ENCODE results near the gene C11orf54.

C11orf54 gene

GRCh38 chr11:93756748-93757147 is 15.3 kb downstream of the C11orf54 start (continued):
- TF ChIP-seq ZC3H10 (CRISPR knock-in tag; IDR thresholded peaks at IDR 0.05): no peak
- TF ChIP-seq ZNF565 (CRISPR knock-in tag; conservative IDR thresholded peaks at IDR 0.05; ENCODE audit: low read depth): no peak
- no peak for TF ChIP-seq ZFP30 (CRISPR knock-in tag; IDR thresholded peaks at IDR 0.05)
- TF ChIP-seq ESRRG (CRISPR knock-in tag; IDR thresholded peaks at IDR 0.05): no peak
- no peak for TF ChIP-seq TCF4 (CRISPR knock-in tag; IDR thresholded peaks at IDR 0.05; ENCODE audit: borderline replicate concordance)
- TF ChIP-seq ISL1 (CRISPR knock-in tag; IDR thresholded peaks at IDR 0.05): no peak
- TF ChIP-seq TOX (CRISPR knock-in tag; IDR thresholded peaks at IDR 0.05; ENCODE audit: borderline replicate concordance): no peak
- TF ChIP-seq GLIS3 (CRISPR knock-in tag; IDR thresholded peaks at IDR 0.05): no peak
- TF ChIP-seq RARB (CRISPR knock-in tag; IDR thresholded peaks at IDR 0.05): no peak
- no peak for TF ChIP-seq ZFP3 (CRISPR knock-in tag; IDR thresholded peaks at IDR 0.05)
- TF ChIP-seq CSDC2 (CRISPR knock-in tag; IDR thresholded peaks at IDR 0.05): no peak

GRCh38 chr11:93757301-93757700 is 15.8 kb downstream of the C11orf54 start:
- TF ChIP-seq ZNF565 (CRISPR knock-in tag; conservative IDR thresholded peaks at IDR 0.05; ENCODE audit: low read depth) (no peak), ZC3H10 (CRISPR knock-in tag; IDR thresholded peaks at IDR 0.05) (no peak), OSR1 (CRISPR knock-in tag; IDR thresholded peaks at IDR 0.05) (no peak), GLIS3 (CRISPR knock-in tag; IDR thresholded peaks at IDR 0.05) (no peak), PPARA (CRISPR knock-in tag; IDR thresholded peaks at IDR 0.05; ENCODE audit: borderline replicate concordance) (no peak), TSHZ2 (CRISPR knock-in tag; IDR thresholded peaks at IDR 0.05) (no peak), CSDC2 (CRISPR knock-in tag; IDR thresholded peaks at IDR 0.05) (no peak), CREB5 (CRISPR knock-in tag; IDR thresholded peaks at IDR 0.05; ENCODE audit: low read depth) (no peak), POU6F1 (CRISPR knock-in tag; IDR thresholded peaks at IDR 0.05; ENCODE audit: borderline replicate concordance, low read depth) (no peak), PATZ1 (CRISPR knock-in tag; IDR thresholded peaks at IDR 0.05; ENCODE audit: borderline replicate concordance) (no peak), ZNF8 (CRISPR knock-in tag; IDR thresholded peaks at IDR 0.05) (no peak), BACH2 (CRISPR knock-in tag; IDR thresholded peaks at IDR 0.05; ENCODE audit: borderline replicate concordance) (no peak), ARNTL (CRISPR knock-in tag; IDR thresholded peaks at IDR 0.05; ENCODE audit: borderline replicate concordance, low read depth) (no peak), ISL1 (CRISPR knock-in tag; IDR thresholded peaks at IDR 0.05) (no peak), ZNF70 (CRISPR knock-in tag; IDR thresholded peaks at IDR 0.05) (no peak), ESRRG (CRISPR knock-in tag; IDR thresholded peaks at IDR 0.05) (no peak), SNAI2 (CRISPR knock-in tag; IDR thresholded peaks at IDR 0.05) (no peak)
- ATAC-seq: no peak

GRCh38 chr11:93757924-93758865 is 16.7 kb downstream of the C11orf54 start:
- TF ChIP-seq POU6F1 (CRISPR knock-in tag; IDR thresholded peaks at IDR 0.05; ENCODE audit: borderline replicate concordance, low read depth) (no peak), ZC3H10 (CRISPR knock-in tag; IDR thresholded peaks at IDR 0.05) (no peak), CREB5 (CRISPR knock-in tag; IDR thresholded peaks at IDR 0.05; ENCODE audit: low read depth) (no peak), ISL1 (CRISPR knock-in tag; IDR thresholded peaks at IDR 0.05) (no peak), TCF4 (CRISPR knock-in tag; IDR thresholded peaks at IDR 0.05; ENCODE audit: borderline replicate concordance) (no peak), TSHZ2 (CRISPR knock-in tag; IDR thresholded peaks at IDR 0.05) (no peak)
- ATAC-seq: no peak

All from SK-N-SH treated with all-trans-retinoic acid at 6 μM for 48 hours (cell line).